H1 (cell line): ENCODE results near the gene CPLANE1.

Experiments used
- CEBPB ChIP-seq: IDR thresholded peaks from 2 replicates; pipeline ENCODE4 v1.6.1; 2012; ENCODE audit warnings: low read depth, low read length
- CREB1 ChIP-seq: IDR thresholded peaks from 2 replicates; pipeline ENCODE4 v1.6.1; 2012; ENCODE audit warnings: inconsistent platforms
- CTCF ChIP-seq, 3 experiments: IDR thresholded peaks; 1 replicate in 2 of 3; 2 replicates in 1 of 3; pipeline versions ENCODE4 v1.5.1 to v1.6.1; 2011; ENCODE audit warnings: low read length in 3 of 3, mild to moderate bottlenecking in 3 of 3, inconsistent platforms in 2 of 3, low read depth in 1 of 3, moderate library complexity in 1 of 3; ENCODE audit not compliant: insufficient read depth in 1 of 3; ENCODE audit errors: control extremely low read depth in 1 of 3
- HDAC2 ChIP-seq, 2 experiments: fragments of 300-600 bp in 1 of 2; sonication (generic) in 1 of 2; IDR thresholded peaks; 2 replicates each; pipeline ENCODE4 v1.6.1; 2011 to 2012; ENCODE audit warnings: low read depth in 2 of 2, low read length in 2 of 2, mild to moderate bottlenecking in 2 of 2, moderate library complexity in 2 of 2, borderline replicate concordance in 1 of 2, inconsistent platforms in 1 of 2
- JUN ChIP-seq: IDR thresholded peaks from 2 replicates; pipeline ENCODE4 v1.6.1; 2011; ENCODE audit warnings: low read depth, mild to moderate bottlenecking, improper control_type of control experiment, low read length
- KDM1A ChIP-seq: fragments of 200-600, 300-600 bp; sonication (generic); IDR thresholded peaks from 2 replicates; pipeline ENCODE4 v1.7.1; 2016; ENCODE audit warnings: mild to moderate bottlenecking, low read length, borderline replicate concordance
- MAX ChIP-seq: IDR thresholded peaks from 2 replicates; pipeline ENCODE4 v1.6.1; 2012; ENCODE audit warnings: inconsistent platforms
- NRF1 ChIP-seq: IDR thresholded peaks from 2 replicates; pipeline ENCODE4 v1.6.1; 2011; ENCODE audit warnings: mild to moderate bottlenecking, low read depth, low read length, improper control_type of control experiment
- USF2 ChIP-seq: IDR thresholded peaks from 2 replicates; pipeline ENCODE4 v1.6.1; 2011; ENCODE audit warnings: low read length, improper control_type of control experiment
- ZNF274 ChIP-seq: IDR thresholded peaks from 2 replicates; pipeline ENCODE4 v1.7.0; 2012; ENCODE audit warnings: low read length, borderline replicate concordance; ENCODE audit errors: extremely low read depth

- TF ChIP-seq CTCF (IDR thresholded peaks at IDR 0.05; ENCODE audit: control extremely low read depth in 1 of 3, insufficient read depth in 1 of 3, low read depth in 1 of 3, low read length in 3 of 3) = no peak
- no peak for TF ChIP-seq CEBPB
- TF ChIP-seq JUN = no peak
- no peak for TF ChIP-seq CREB1
- no peak for TF ChIP-seq KDM1A
- no peak for TF ChIP-seq USF2
- TF ChIP-seq ZNF274 = no peak
- TF ChIP-seq MAX = no peak
- TF ChIP-seq NRF1 = no peak
- no peak for TF ChIP-seq HDAC2 (IDR thresholded peaks at IDR 0.05; ENCODE audit: borderline replicate concordance in 1 of 2, low read depth in 2 of 2, low read length in 2 of 2)
These were observed 34.1 kb upstream of the CPLANE1 start for GRCh38 chr5:37283214-37283820.
